Neural cell (in vitro differentiated cells): ENCODE measurements around the gene MTREX. TPM values are rescaled to one million over a fixed set of nuclear protein-coding genes. Genes with fewer than 3 reads are reported as not detected.

Experiments
- H2AFZ ChIP-seq: fragments of 200-600, 300-800 bp; sonication (generic), shearing (Covaris generic); 2 replicates; pipeline ENCODE4 v1.6.0; 2014; ENCODE audit warnings: low read depth, mild to moderate bottlenecking, antibody characterized with exemption, low read length, moderate library complexity
- H3F3A ChIP-seq: fragments of 200-600 bp; shearing (Covaris generic); 2 replicates; pipeline ENCODE4 v1.6.1; 2016; ENCODE audit warnings: mild to moderate bottlenecking, moderate library complexity, mixed read lengths, antibody characterized with exemption, low read length; ENCODE audit not compliant: insufficient read depth, poor library complexity, severe bottlenecking
- H3K27ac ChIP-seq: fragments of 200-600, 300-800 bp; sonication (generic), shearing (Covaris generic); 2 replicates; pipeline ENCODE4 v1.5.1; 2014; ENCODE audit warnings: mild to moderate bottlenecking, low read length, moderate library complexity
- H3K27me3 ChIP-seq: fragments of 300-800, 200-600 bp; sonication (generic), shearing (Covaris generic); 2 replicates; pipeline ENCODE4 v1.6.0; 2014; ENCODE audit warnings: mild to moderate bottlenecking, low read depth, low read length, moderate library complexity; ENCODE audit not compliant: insufficient read depth
- H3K36me3 ChIP-seq: fragments of 300-800, 200-600 bp; sonication (generic), shearing (Covaris generic); 2 replicates; pipeline ENCODE4 v1.5.1; 2014; ENCODE audit warnings: mild to moderate bottlenecking, antibody characterized with exemption, low read length, moderate library complexity; ENCODE audit not compliant: insufficient read depth
- H3K4me2 ChIP-seq: fragments of 300-800, 200-600 bp; sonication (generic), shearing (Covaris generic); 2 replicates; pipeline ENCODE4 v1.6.0; 2014; ENCODE audit warnings: mild to moderate bottlenecking, low read length
- H3K4me3 ChIP-seq: fragments of 300-800, 200-600 bp; sonication (generic), shearing (Covaris generic); 2 replicates; pipeline ENCODE4 v1.5.1; 2014; ENCODE audit warnings: mild to moderate bottlenecking, low read length, moderate library complexity
- H3K79me2 ChIP-seq: fragments of 200-600 bp; shearing (Covaris generic); replicated peaks from 2 replicates; pipeline ENCODE4 v1.6.0; 2014; ENCODE audit warnings: mild to moderate bottlenecking, low read length, moderate library complexity; ENCODE audit not compliant: insufficient read depth
- H3K9ac ChIP-seq: fragments of 300-800, 200-600 bp; sonication (generic), shearing (Covaris generic); 2 replicates; pipeline ENCODE4 v1.6.1; 2016; ENCODE audit warnings: mild to moderate bottlenecking, low read length, mixed read lengths
- H3K9me2 ChIP-seq: fragments of 200-600 bp; shearing (Covaris generic); 2 replicates; pipeline ENCODE4 v1.6.1; 2016; ENCODE audit warnings: mild to moderate bottlenecking, low read length, mixed read lengths; ENCODE audit not compliant: insufficient read depth
- H3K9me3 ChIP-seq: fragments of 200-600, 300-800 bp; sonication (generic), shearing (Covaris generic); 2 replicates; pipeline ENCODE4 v1.6.1; 2016; ENCODE audit warnings: mild to moderate bottlenecking, mixed run types, low read length, moderate library complexity, mixed read lengths
- H4K20me1 ChIP-seq: fragments of 200-600 bp; shearing (Covaris generic); 2 replicates; pipeline ENCODE4 v1.6.1; 2016; ENCODE audit warnings: mild to moderate bottlenecking, mixed run types; ENCODE audit not compliant: insufficient read depth
- CTCF ChIP-seq: fragments of 450-650 bp; IDR thresholded peaks from 2 replicates; pipeline ENCODE4 v1.5.1; 2014; ENCODE audit warnings: antibody characterized with exemption, mild to moderate bottlenecking, moderate library complexity; ENCODE audit not compliant: poor library complexity, severe bottlenecking
- EP300 ChIP-seq: fragments of 450-650 bp; conservative IDR thresholded peaks from 2 replicates; pipeline ENCODE4 v1.6.1; 2014; ENCODE audit warnings: antibody characterized with exemption, mild to moderate bottlenecking, moderate library complexity; ENCODE audit not compliant: poor library complexity, severe bottlenecking
- EZH2 ChIP-seq: fragments of 200-600, 300-800 bp; shearing (Covaris generic), sonication (generic); IDR thresholded peaks from 2 replicates; pipeline ENCODE4 v1.6.1; 2014; ENCODE audit warnings: antibody characterized with exemption, low read length, borderline replicate concordance, mild to moderate bottlenecking; ENCODE audit not compliant: insufficient read depth, poor library complexity, severe bottlenecking
- MXI1 ChIP-seq: fragments of 450-650 bp; conservative IDR thresholded peaks from 2 replicates; pipeline ENCODE4 v1.6.1; 2014; ENCODE audit warnings: antibody characterized with exemption, mild to moderate bottlenecking; ENCODE audit not compliant: poor library complexity, severe bottlenecking
- POLR2AphosphoS5 ChIP-seq: IDR thresholded peaks from 2 replicates; pipeline ENCODE4 v1.6.1; 2012
- RAD21 ChIP-seq: fragments of 450-650 bp; conservative IDR thresholded peaks from 2 replicates; pipeline ENCODE4 v1.6.1; 2014; ENCODE audit warnings: antibody characterized with exemption, mild to moderate bottlenecking, moderate library complexity
- SMC3 ChIP-seq: fragments of 450-650 bp; conservative IDR thresholded peaks from 2 replicates; pipeline ENCODE4 v1.6.1; 2014; ENCODE audit warnings: antibody characterized with exemption, mild to moderate bottlenecking, moderate library complexity; ENCODE audit not compliant: poor library complexity
- TAF1 ChIP-seq: IDR thresholded peaks from 2 replicates; pipeline ENCODE4 v1.6.1; 2012; ENCODE audit warnings: low read depth
- polyA plus RNA-seq: library from polyadenylated mRNA; depleted of rRNA; stranded (reverse); fragments of >200 nt; gene quantifications from 2 replicates; pipeline ENCODE4 v1.2.3, GENCODE V29; 2014
- TF ChIP-seq, protein P1 (sequence below): IDR thresholded peaks from 2 replicates; pipeline ENCODE4 v1.6.1; 2012; ENCODE audit warnings: borderline replicate concordance

The MTREX gene
- polyA plus RNA-seq, 1 donor from 2014 or later: 77.6 TPM

GRCh38 chr5:55387865-55388264 lies 80.1 kb downstream of the MTREX start:
- Histone ChIP-seq H3K9me2 (no peaks in the 10 kb centered on the region), H3K9ac (no peak overlapping the region), H3K36me3 (peaks cover 6% of the 10 kb centered on the region), H3K27ac (no peak overlapping the region), H4K20me1 (no peaks in the 10 kb centered on the region), H3K79me2 (no peaks in the 10 kb centered on the region), H3F3A (no peaks in the 10 kb centered on the region), H3K27me3 (no peaks in the 10 kb centered on the region), H2AFZ (no peak overlapping the region), H3K4me3 (no peak overlapping the region), H3K4me2 (no peak overlapping the region), H3K9me3 (no peaks in the 10 kb centered on the region)
- no peak for TF ChIP-seq POLR2AphosphoS5
- no peak for TF ChIP-seq RAD21
- TF ChIP-seq EP300: no peak
- TF ChIP-seq SMC3: no peak
- TF ChIP-seq EZH2: no peak

- H3F3A ChIP-seq: no peaks in the 10 kb centered on the region
- H3K27me3 ChIP-seq: no peaks in the 10 kb centered on the region
Observed at GRCh38 chr5:55391707-55392106, 83.9 kb downstream of the MTREX start.

More at GRCh38 chr5:55391707-55392106, 83.9 kb downstream of the MTREX start:
- Histone ChIP-seq H4K20me1 (no peaks in the 10 kb centered on the region), H3K9me2 (no peaks in the 10 kb centered on the region), H3K4me3 (no peak overlapping the region), H3K36me3 (peaks cover 6% of the 10 kb centered on the region), H3K27ac (no peak overlapping the region), H2AFZ (no peak overlapping the region), H3K9ac (no peak overlapping the region), H3K4me2 (no peak overlapping the region), H3K79me2 (no peaks in the 10 kb centered on the region), H3K9me3 (no peaks in the 10 kb centered on the region)
- TF ChIP-seq CTCF: no peak
- TF ChIP-seq MXI1: no peak
- TF ChIP-seq SMC3: no peak
- no peak for TF ChIP-seq EP300
- no peak for TF ChIP-seq RAD21
- TF ChIP-seq POLR2AphosphoS5: no peak
- TF ChIP-seq, protein P1, sequence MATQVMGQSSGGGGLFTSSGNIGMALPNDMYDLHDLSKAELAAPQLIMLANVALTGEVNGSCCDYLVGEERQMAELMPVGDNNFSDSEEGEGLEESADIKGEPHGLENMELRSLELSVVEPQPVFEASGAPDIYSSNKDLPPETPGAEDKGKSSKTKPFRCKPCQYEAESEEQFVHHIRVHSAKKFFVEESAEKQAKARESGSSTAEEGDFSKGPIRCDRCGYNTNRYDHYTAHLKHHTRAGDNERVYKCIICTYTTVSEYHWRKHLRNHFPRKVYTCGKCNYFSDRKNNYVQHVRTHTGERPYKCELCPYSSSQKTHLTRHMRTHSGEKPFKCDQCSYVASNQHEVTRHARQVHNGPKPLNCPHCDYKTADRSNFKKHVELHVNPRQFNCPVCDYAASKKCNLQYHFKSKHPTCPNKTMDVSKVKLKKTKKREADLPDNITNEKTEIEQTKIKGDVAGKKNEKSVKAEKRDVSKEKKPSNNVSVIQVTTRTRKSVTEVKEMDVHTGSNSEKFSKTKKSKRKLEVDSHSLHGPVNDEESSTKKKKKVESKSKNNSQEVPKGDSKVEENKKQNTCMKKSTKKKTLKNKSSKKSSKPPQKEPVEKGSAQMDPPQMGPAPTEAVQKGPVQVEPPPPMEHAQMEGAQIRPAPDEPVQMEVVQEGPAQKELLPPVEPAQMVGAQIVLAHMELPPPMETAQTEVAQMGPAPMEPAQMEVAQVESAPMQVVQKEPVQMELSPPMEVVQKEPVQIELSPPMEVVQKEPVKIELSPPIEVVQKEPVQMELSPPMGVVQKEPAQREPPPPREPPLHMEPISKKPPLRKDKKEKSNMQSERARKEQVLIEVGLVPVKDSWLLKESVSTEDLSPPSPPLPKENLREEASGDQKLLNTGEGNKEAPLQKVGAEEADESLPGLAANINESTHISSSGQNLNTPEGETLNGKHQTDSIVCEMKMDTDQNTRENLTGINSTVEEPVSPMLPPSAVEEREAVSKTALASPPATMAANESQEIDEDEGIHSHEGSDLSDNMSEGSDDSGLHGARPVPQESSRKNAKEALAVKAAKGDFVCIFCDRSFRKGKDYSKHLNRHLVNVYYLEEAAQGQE: no peak
- no peak for TF ChIP-seq TAF1
- no peak for TF ChIP-seq EZH2
